Common myeloid progenitor, CD34-positive (primary cell): ENCODE data around the gene NUDT3.

Experiments
- CTCF ChIA-PET: fragments of 350-600 bp; sonication (Branson Sonifier 250); formaldehyde crosslinking; loops from one replicate; lab custom pipeline; 2021; ENCODE audit warnings: antibody characterized with exemption; lab: Charles Lee
- POLR2A ChIA-PET: fragments of 350-600 bp; sonication (Branson Sonifier 250); formaldehyde crosslinking; loops from one replicate; lab custom pipeline; 2021; ENCODE audit warnings: antibody characterized with exemption; lab: Charles Lee
- DNase-seq, 3 donors: peaks; one replicate each; pipeline versions ENCODE4 v3.0.0 to v3.0.0-alpha.2; 2013
- H3K27ac ChIP-seq, 2 experiments: 1 replicate in 1 of 2; 2 replicates in 1 of 2; pipeline ENCODE4 v1.7.0; 2013; ENCODE audit warnings: inconsistent platforms in 2 of 2, low read length in 2 of 2, mild to moderate bottlenecking in 2 of 2, low read depth in 1 of 2, moderate library complexity in 1 of 2; ENCODE audit not compliant: severe bottlenecking in 2 of 2, insufficient read depth in 1 of 2, poor library complexity in 1 of 2
- H3K27me3 ChIP-seq, 5 experiments: replicated peaks in 2 of 5; 1 replicate in 3 of 5; 2 replicates in 2 of 5; pipeline versions ENCODE4 v1.6.1 to v1.7.0; 2013; ENCODE audit warnings: low read length in 4 of 5, mild to moderate bottlenecking in 2 of 5, moderate library complexity in 2 of 5, inconsistent platforms in 1 of 5; ENCODE audit not compliant: insufficient read depth in 5 of 5, control insufficient read depth in 4 of 5
- H3K36me3 ChIP-seq, 4 experiments: 1 replicate in 2 of 4; 2 replicates in 2 of 4; pipeline versions ENCODE4 v1.6.1 to v1.7.0; 2013; ENCODE audit warnings: low read length in 3 of 4, control low read depth in 1 of 4, mild to moderate bottlenecking in 1 of 4; ENCODE audit not compliant: control insufficient read depth in 4 of 4, insufficient read depth in 4 of 4
- H3K4me1 ChIP-seq, 4 experiments: 1 replicate in 3 of 4; 2 replicates in 1 of 4; pipeline versions ENCODE4 v1.6.1 to v1.7.1; 2013; ENCODE audit warnings: low read length in 3 of 4, mild to moderate bottlenecking in 3 of 4, control low read depth in 1 of 4, inconsistent platforms in 1 of 4, moderate library complexity in 1 of 4; ENCODE audit not compliant: control insufficient read depth in 4 of 4, insufficient read depth in 4 of 4; ENCODE audit errors: control extremely low read depth in 1 of 4
- H3K4me3 ChIP-seq, 7 experiments: 1 replicate in 4 of 7; 2 replicates in 3 of 7; pipeline versions ENCODE4 v1.5.1 to v1.7.0; 2013; ENCODE audit warnings: mild to moderate bottlenecking in 7 of 7, low read length in 6 of 7, moderate library complexity in 6 of 7, inconsistent platforms in 2 of 7, low read depth in 2 of 7, control low read depth in 1 of 7; ENCODE audit not compliant: insufficient read depth in 4 of 7, control insufficient read depth in 1 of 7; ENCODE audit errors: extremely low read depth in 1 of 7
- H3K9me3 ChIP-seq, 5 experiments: 1 replicate in 4 of 5; 2 replicates in 1 of 5; pipeline versions ENCODE4 v1.6.1 to v1.7.1; 2013; ENCODE audit warnings: low read length in 4 of 5, mild to moderate bottlenecking in 2 of 5, inconsistent platforms in 1 of 5, low read depth in 1 of 5, moderate library complexity in 1 of 5; ENCODE audit not compliant: control insufficient read depth in 4 of 5, insufficient read depth in 2 of 5; ENCODE audit errors: control extremely low read depth in 1 of 5
- WGBS: methylation state at CpG from one replicate; pipeline ENCODE4 v1.1.5; 2013; ENCODE audit not compliant: insufficient coverage; 5-methylcytosine and 5-hydroxymethylcytosine counted together

Gene NUDT3

DNA sequence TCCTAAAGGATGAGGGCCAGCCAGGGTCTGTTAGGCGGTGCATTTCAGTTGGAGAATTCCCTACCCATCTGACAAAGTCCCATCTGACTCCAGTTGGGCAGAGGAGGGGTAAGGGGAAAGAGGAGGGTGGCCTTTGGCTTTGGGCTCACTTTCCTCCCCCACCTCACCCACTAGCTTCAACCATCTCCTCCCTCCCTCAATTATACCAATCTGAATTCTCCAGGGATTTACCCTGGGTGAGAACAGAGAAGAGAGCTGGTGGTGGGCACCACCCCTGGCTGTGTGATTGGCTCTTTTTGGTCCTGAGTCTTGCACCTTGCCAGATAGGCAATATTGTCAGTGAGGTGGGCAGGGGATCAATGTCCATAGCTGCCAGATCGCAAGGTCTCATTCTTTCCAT, 152.6 kb downstream of the NUDT3 start:
- DNase-seq: no peak
- Histone ChIP-seq H3K4me1 (peaks cover 2 to 75% (median 63%) of the 10 kb centered on the region in 4 experiments), H3K36me3 (peaks cover 0 to 53% (median 34%) of the 10 kb centered on the region in 4 experiments), H3K27me3 (no peaks in the 10 kb centered on the region), H3K27ac (peak overlapping the region in 1 of 2 experiments; percentile 64), H3K9me3 (no peaks in the 10 kb centered on the region), H3K4me3 (no peak overlapping the region)
- POLR2A ChIA-PET: no interaction called here
- CTCF ChIA-PET: interaction anchor here (0.7 to 0.8 kb wide), 2 partner anchors 175 to 177 kb away, joined by 3 to 4 read pairs; no protein-coding TSS in a partner anchor
- WGBS: 90% methylated on average over 1 of the region's 2 CpGs

DNA sequence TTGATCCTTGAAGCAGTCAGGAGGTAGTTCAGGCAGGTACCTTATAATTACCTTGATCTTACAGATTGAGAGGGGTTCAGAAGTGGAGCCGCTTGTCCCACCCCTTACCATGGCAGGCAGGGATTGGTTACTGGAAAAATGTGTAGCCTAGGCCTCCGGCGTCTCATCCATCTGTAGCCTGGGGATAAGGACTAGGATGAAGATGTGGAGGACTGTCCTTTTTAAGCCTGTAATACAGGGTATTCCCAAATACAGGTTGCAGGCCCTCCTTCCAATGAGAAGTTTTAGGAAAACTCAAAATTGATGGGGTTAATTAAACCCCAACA, 153.0 kb downstream of the NUDT3 start:
- Histone ChIP-seq H3K4me3 (no peak overlapping the region), H3K9me3 (no peaks in the 10 kb centered on the region), H3K27me3 (no peaks in the 10 kb centered on the region), H3K4me1 (peaks cover 2 to 73% (median 61%) of the 10 kb centered on the region in 4 experiments), H3K27ac (peak overlapping the region in 1 of 2 experiments; percentile 2), H3K36me3 (peaks cover 0 to 51% (median 33%) of the 10 kb centered on the region in 4 experiments)
- 100% methylated on average over 1 of the region's 3 CpGs for WGBS
- CTCF ChIA-PET: interaction anchor here (0.8 kb wide), 1 partner anchor 175 kb away, joined by 4 read pairs; no protein-coding TSS in a partner anchor
- no peak for DNase-seq
- POLR2A ChIA-PET: no interaction called here

GRCh38 chr6:34238585-34239499, 153.6 kb downstream of the NUDT3 start:
- POLR2A ChIA-PET: no interaction called here
- no peaks in the 10 kb centered on the region for H3K9me3 ChIP-seq
- H3K4me3 ChIP-seq: peak overlapping the region in 6 of 7 experiments; percentile 75 to 87 (median 80)
- CTCF ChIA-PET: no interaction called here
- H3K27ac ChIP-seq: peak overlapping the region in 1 of 2 experiments; percentile 87
- peaks cover 2 to 67% (median 55%) of the 10 kb centered on the region in 4 experiments for H3K4me1 ChIP-seq
- DNase-seq: no peak
- H3K27me3 ChIP-seq: no peaks in the 10 kb centered on the region
- WGBS: 74% methylated on average over 6 of the region's 14 CpGs
- peaks cover 0 to 44% (median 33%) of the 10 kb centered on the region in 4 experiments for H3K36me3 ChIP-seq

GRCh38 chr6:34237722-34238584, 154.5 kb downstream of the NUDT3 start:
- WGBS: under 1% methylated on average over 46 of the region's 64 CpGs
- Histone ChIP-seq H3K9me3 (no peaks in the 10 kb centered on the region), H3K27ac (peak overlapping the region; percentile 50 to 87), H3K36me3 (peaks cover 0 to 36% (median 28%) of the 10 kb centered on the region in 4 experiments), H3K4me3 (peak overlapping the region; percentile 56 to 87 (median 79)), H3K27me3 (no peaks in the 10 kb centered on the region), H3K4me1 (peaks cover 2 to 58% (median 46%) of the 10 kb centered on the region in 4 experiments)
- peak; percentile 80 to 90 (median 86) for DNase-seq
- CTCF ChIA-PET: interaction anchor here (1.7 kb wide), 1 partner anchor 14 kb away, joined by 5 read pairs; no protein-coding TSS in a partner anchor
- POLR2A ChIA-PET: interaction anchor here (1.3 to 1.4 kb wide), 2 partner anchors 42 to 188 kb away, joined by 3 to 8 read pairs; no protein-coding TSS in a partner anchor

- ChIA-PET POLR2A (interaction anchor here (0.9 to 1.5 kb wide), 7 partner anchors 10 to 189 kb away, joined by 3 to 17 read pairs (median 8); partner anchors contain the start of gene SMIM29), CTCF (interaction anchor here (1.3 to 1.7 kb wide), 2 partner anchors 13 to 178 kb away, joined by 5 to 6 read pairs; no protein-coding TSS in a partner anchor)
- Histone ChIP-seq H3K27me3 (no peaks in the 10 kb centered on the region), H3K27ac (peak overlapping the region; percentile 50 to 87), H3K9me3 (no peaks in the 10 kb centered on the region), H3K36me3 (peaks cover 0 to 29% (median 23%) of the 10 kb centered on the region in 4 experiments), H3K4me3 (peak overlapping the region; percentile 61 to 87 (median 79)), H3K4me1 (peaks cover 2 to 52% (median 40%) of the 10 kb centered on the region in 4 experiments)
- WGBS: 0% methylated on average over 57 of the region's 78 CpGs
- DNase-seq: peak in 2 of 3 donors; percentile 42 to 48
Observed at GRCh38 chr6:34237316-34237721, 155.2 kb downstream of the NUDT3 start.

GRCh38 chr6:34236443-34237315, 155.8 kb downstream of the NUDT3 start, which contains the start of gene HMGA1:
TSS of gene HMGA1 (plus strand) at chr6:34236873. CDS start at chr6:34240781, 3,908 bp downstream.
- Histone ChIP-seq H3K36me3 (peaks cover 0 to 23% (median 16%) of the 10 kb centered on the region in 4 experiments), H3K4me1 (peaks cover 2 to 46% (median 36%) of the 10 kb centered on the region in 4 experiments), H3K4me3 (peak within 1 kb of the TSS; percentile 61 to 87 (median 79)), H3K9me3 (no peaks in the 10 kb centered on the region), H3K27me3 (no peaks in the 10 kb centered on the region), H3K27ac (peak within 1 kb of the TSS; percentile 58 to 87)
- ChIA-PET POLR2A (interaction anchor here (0.9 to 1.5 kb wide), 7 partner anchors 10 to 190 kb away, joined by 3 to 17 read pairs (median 8); partner anchors contain the start of gene SMIM29), CTCF (interaction anchor here (1.3 to 1.7 kb wide), 2 partner anchors 13 to 178 kb away, joined by 5 to 6 read pairs; no protein-coding TSS in a partner anchor)
- peak; percentile 91 to 97 (median 95) for DNase-seq
- WGBS: under 1% methylated on average over 64 of the region's 91 CpGs
